Pons (tissue), 1 donor: ENCODE results near the gene DHRS9.
"Not testable (repeated sequence)": the region's sequence is repeated elsewhere in the genome, so short reads cannot be mapped to it uniquely, and the experiment has no call there.

Source experiments
- DNase-seq: peaks from one replicate; pipeline ENCODE4 v3.0.0-alpha.2; 2016; ENCODE audit warnings: low spot score

The DHRS9 gene

DNA sequence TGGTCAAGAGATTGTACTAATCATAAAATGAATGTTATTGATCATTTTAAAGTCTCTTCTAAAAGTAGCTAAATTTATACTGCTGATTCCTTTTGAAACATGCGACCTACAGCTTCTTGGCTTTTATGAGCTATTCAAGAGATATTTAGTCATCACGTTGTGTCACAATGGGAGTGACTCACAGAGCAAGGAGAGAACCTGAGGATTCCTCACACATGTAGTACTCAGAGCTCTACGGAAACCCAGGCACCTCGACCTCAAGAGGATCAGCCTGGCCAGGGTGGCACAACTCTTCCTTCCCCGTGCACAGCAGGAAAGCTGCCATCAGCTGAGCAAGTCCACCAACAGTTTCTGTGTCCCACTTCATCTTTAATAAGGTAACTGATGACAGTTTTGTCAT is at the start of gene DHRS9:
Gene DHRS9, plus strand, starts transcription at position 223 of the 400 bp plus-strand sequence. CDS start 12,019 bp downstream, outside the sequence.
- DNase-seq, result no peak

GRCh38 chr2:169023161-169023560 is 46.2 kb upstream of the DHRS9 start:
- no peak for DNase-seq

DNA sequence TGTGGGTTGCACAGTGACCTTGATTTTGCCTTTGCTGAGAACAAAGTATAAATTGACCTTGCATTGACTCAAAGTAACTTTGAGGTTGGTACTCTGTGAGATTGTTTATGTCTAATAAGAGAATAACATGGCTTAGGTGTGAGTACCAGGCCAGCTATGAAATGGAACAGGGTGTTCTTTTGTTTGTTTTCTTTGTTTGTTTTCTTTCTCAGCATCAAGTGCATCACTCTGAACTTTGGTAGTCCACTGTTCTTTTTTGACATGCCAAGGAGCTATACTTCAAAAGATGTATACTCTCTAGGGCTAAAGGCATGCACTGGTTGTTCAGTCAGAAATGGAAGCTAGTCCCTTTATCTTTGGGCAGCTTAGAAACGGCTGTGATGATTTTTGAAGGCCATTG is 43.3 kb upstream of the DHRS9 start:
- no peak for DNase-seq

- no peak for DNase-seq
These were observed 42.1 kb upstream of the DHRS9 start for GRCh38 chr2:169027234-169027633.

GRCh38 chr2:169029341-169029740 is 40.0 kb upstream of the DHRS9 start:
- DNase-seq, result no peak

GRCh38 chr2:169031202-169031601 is 38.2 kb upstream of the DHRS9 start, which contains the start of gene ABCB11:
Gene ABCB11, minus strand, starts transcription at chr2:169031324. Its CDS starts 13,199 bp downstream, at chr2:169018125.
- no peak for DNase-seq

- DNase-seq, result no peak
These were observed 35.1 kb upstream of the DHRS9 start for GRCh38 chr2:169034256-169034655.

DNA sequence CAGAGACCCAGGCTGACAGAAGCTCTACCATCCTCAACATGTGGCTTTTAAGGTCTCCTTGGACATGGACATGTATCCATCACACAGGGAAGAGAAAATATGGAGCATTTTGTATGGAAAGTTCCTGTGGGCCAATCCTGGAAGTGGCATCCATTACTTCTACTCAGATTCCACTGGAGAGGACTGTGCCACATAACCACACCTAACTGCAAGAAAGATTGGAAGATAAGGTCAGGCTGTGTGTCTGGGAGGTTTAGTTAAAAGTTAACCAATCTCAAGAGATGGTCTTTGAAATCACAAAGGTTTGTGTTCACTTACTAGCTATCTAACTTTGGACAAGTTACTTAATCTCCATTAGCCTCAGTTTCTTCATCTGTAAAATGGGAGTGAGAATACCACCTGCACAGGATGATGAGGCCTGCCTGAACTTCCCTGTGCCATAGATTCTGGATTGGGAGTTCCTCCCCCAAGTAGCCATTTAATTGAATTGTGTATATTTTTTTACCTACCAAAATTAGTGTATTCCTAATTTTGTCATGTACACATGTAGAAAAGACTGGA is 34.3 kb upstream of the DHRS9 start:
- DNase-seq, result no peak

DNA sequence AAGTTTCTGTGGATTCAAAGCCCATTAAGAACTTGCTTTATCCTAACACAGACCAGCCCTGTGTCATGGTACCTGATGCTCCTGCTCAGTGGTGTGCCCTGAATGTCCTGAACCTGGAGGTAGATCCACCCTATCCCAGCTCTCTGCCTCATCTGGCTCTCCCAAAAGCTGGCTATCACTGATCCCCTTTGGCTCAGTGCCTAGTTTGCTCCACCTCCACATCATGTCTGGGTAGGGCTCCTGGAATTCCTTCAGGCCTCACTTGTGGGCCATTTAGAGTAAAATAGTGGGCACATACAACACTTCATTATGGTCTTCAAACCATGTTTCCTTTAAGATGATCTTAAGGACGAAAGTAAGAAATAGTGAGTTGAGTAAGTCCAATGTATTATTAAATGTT is 33.5 kb upstream of the DHRS9 start:
- no peak for DNase-seq

GRCh38 chr2:169036736-169037440 is 32.5 kb upstream of the DHRS9 start:
- no peak for DNase-seq

DNA sequence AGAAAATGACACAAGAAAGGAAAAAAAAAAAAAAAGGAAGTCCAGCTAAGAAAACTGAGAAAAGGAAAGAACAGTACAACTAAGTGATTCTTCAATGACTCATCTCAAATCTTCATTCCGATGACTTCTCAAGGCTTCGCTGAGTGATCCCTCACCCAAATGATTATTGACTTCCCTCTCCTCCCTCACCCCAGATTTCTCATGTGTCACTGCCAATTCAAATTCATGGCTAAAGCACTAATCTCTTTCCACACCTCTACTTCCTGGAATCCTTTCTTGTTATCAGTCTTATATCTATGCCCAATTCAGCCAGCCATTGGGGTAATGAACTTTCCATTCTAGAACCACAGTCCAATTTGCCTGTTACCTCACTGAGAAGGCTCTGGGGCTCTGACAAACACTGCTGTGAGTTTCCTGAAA is 31.0 kb upstream of the DHRS9 start:
- DNase-seq, result peak; percentile 13

DNA sequence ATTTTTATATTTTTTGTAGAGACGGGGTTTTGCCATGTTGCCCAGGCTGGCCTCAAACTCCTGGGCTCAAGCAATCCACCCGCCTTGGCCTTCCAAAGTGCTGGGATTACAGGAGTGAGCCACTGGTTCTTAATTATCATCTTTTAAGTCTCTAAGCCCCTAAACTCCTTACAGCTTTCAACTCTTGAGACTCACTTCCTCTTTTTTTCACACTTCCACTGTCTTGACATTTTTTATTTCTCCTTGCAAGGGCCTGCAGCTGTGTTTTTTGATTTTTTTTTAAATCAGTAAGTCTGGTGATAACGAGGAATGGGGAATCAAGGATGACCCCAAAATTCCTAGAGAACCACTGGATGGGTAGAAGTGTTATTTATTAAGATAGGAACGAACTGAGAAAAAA is 29.7 kb upstream of the DHRS9 start:
- DNase-seq, result peak; percentile 21

GRCh38 chr2:169041594-169041993 is 27.8 kb upstream of the DHRS9 start:
- no peak for DNase-seq

DNA sequence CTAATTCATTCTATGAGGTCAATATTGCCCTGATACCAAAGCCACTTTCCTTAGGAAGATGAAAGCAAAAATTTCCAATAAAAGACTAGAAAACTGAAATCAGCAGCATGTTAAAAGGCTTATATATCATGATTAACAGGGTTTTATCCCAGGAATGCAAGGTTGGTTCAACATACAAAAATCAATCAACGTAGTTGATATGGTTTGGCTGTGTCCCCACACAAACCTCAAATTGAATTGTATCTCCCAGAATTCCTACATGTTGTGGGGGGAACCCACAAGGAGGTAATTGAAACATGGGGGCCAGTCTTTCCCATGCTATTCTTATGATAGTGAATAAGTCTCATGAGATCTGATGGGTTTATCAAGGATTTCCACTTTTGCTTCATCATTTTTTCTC is 26.5 kb upstream of the DHRS9 start:
- no peak for DNase-seq

- DNase-seq, result no peak
These were observed 22.8 kb upstream of the DHRS9 start for GRCh38 chr2:169046440-169047151.

GRCh38 chr2:169047256-169048250 is 21.8 kb upstream of the DHRS9 start:
- DNase-seq, result no peak

GRCh38 chr2:169049142-169049541 is 20.2 kb upstream of the DHRS9 start:
- DNase-seq, result no peak

DNA sequence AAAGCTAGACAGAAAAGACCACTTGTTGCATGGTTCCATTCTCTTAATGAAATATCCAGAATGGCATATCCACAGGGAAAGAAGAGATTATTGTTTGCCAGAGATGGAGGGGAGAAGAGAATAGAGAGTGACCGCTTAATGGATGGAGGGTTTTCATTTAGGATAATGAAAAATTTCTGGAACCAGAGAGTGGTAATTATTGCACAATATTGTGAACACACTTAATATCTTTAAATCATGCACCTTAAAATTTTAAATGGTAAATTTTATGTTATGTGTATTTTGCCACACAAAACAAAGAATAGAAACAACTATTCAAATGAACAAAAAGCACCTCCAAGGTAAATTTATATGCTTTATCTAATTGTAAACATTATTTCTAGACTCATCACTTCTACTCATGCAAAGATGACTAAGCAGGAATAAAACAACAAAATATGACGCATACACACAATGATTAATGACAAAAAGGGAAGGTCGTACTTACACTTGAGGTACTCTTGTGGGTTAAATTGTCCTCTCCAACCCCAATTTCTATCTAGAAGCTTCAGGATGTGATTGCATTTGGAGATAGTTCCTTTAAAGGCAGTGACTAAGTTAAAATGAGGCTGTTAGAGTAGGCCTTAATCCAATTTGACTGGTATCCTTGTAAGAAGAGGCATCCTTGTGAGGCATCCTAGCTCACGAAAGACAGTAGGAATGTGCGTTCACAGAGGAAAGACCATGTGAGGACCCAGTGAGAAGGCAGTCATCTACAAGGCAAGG is 18.7 kb upstream of the DHRS9 start:
- DNase-seq, result no peak

- not testable (repeated sequence) for DNase-seq
These were observed 14.8 kb upstream of the DHRS9 start for GRCh38 chr2:169054575-169054974.

DNA sequence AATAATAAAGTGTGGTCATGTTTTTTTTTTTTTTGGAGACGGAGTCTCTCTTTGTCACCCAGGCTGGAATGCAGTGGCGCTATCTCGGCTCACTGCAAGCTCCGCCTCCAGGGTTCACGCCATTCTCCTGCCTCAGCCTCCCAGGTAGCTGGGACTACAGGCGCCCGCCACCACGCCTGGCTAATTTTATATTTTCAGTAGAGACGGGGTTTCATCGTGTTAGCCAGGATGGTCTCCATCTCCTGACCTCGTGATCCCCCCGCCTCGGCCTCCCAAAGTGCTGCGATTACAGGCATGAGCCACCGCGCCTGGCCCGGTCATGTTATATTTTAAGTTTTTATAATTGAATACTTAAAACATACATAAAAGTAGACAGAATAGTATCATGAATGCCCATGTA is 5.2 kb upstream of the DHRS9 start:
- not testable (repeated sequence) for DNase-seq

GRCh38 chr2:169065422-169065821 is 3.9 kb upstream of the DHRS9 start:
- no peak for DNase-seq
